ENCODE results near the gene CFP.

DNA sequence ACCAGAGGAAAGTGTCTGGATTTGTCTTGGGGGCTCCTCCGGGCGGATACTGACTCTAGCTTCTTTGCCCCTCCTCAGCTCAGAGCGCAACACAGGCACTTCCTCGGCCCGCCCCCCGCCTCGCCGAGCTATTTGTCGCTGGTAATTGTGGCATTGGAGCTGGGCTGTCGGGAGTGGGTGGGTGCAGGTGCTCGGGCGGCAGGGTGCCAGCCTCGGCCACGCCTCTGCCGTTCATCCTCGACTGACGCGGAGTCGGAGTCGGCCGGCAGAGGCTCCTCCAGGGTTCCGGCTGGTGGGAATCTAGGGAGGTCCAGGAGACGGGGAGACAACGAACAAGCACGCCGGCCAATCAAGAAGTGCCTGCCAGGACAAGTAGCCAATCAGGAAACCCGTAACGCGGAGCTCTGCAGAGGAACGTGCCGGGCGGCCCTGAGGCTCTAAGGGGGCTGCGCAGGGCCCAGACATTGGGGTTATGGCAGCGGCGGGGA, 6.1 kb downstream of the CFP start:
- TF ChIP-seq, protein P1, sequence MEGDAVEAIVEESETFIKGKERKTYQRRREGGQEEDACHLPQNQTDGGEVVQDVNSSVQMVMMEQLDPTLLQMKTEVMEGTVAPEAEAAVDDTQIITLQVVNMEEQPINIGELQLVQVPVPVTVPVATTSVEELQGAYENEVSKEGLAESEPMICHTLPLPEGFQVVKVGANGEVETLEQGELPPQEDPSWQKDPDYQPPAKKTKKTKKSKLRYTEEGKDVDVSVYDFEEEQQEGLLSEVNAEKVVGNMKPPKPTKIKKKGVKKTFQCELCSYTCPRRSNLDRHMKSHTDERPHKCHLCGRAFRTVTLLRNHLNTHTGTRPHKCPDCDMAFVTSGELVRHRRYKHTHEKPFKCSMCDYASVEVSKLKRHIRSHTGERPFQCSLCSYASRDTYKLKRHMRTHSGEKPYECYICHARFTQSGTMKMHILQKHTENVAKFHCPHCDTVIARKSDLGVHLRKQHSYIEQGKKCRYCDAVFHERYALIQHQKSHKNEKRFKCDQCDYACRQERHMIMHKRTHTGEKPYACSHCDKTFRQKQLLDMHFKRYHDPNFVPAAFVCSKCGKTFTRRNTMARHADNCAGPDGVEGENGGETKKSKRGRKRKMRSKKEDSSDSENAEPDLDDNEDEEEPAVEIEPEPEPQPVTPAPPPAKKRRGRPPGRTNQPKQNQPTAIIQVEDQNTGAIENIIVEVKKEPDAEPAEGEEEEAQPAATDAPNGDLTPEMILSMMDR (IDR thresholded peaks at IDR 0.05; ENCODE audit: borderline replicate concordance, extremely low read depth, low read length, poor library complexity, severe bottlenecking): no peak
- no peak for TF ChIP-seq EZH2 (IDR thresholded peaks at IDR 0.05; ENCODE audit: borderline replicate concordance, low read depth, low read length, severe bottlenecking)
